Measurements from ENCODE around the gene TMEM79.

The TMEM79 gene

DNA sequence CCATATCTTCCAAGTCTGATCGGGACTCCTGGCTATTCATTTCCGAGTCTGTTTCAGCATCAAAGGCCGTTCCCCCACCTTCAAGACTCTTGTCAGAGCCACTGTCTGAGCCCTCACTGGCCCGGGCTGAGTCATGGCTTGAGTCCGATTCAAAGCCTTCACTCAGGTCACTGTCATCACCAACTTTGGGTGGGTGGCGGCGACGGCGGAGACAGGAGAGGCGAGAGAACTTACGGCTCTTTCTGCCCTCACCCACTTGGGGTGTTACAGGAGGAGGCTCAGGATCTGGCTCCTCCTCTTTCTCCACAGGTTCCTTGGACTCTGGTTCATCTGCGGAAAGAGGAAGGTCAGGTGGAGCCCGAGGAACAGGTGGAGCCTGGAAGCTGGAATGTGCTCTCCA is 18.1 kb upstream of the TMEM79 start:
- DNase-seq, result no peak

DNA sequence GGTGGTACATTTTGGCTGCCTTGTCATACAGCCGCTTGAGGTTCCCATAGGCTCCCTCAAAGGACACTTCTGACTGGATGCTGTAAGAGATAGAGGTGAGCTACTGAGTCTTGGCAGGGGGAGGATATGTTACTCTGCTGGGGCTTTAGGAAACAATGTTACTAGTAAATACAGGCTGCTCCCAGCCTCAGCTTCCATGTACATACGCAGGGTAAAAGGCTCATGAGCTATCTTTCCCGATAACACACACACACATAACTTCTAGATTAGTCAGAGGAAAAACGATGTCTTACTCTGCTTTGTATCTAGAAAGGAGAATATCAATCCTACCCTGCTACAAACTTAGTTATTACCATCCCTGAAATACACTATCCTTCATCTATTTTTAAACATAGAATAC is 15.8 kb upstream of the TMEM79 start:
- no peak for DNase-seq

DNA sequence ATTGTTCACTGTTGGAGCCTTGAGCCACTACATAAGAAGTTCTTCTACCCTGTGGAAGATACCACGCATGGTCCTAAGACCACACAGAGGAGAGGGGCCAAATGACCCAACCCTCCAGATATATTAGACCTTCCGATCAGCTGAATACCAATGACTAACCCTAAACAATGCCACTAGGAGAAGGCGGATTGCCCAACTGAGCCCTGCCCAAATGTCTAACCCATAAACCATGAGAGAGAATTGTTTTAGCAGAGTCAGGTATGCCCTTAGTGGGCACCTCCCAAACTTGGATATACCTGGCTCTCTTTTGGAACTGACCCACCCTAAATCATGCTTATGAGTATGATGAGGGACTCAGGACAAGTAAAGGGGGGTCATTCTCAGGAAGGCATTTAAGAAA is 13.8 kb upstream of the TMEM79 start:
- DNase-seq, result no peak

DNA sequence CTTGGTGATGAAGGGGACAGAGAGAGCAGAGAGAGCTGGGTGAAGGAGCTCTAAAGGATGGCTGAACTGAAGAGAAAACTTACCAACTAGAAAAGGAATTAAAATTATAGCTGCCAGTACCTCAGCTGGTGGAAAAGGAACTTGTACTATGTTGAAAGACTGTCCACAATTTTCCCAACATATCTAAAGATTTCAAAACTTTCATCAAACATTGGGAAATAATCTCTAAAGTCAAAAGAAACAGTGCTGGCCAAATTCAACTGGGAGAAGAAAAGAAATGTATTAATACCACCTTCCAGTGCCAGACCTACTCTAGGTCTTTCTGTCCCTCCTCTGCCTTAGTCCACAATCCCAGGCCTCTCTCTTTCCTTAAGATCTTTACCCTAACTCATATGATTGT is 7.6 kb upstream of the TMEM79 start:
- no peak for DNase-seq

DNA sequence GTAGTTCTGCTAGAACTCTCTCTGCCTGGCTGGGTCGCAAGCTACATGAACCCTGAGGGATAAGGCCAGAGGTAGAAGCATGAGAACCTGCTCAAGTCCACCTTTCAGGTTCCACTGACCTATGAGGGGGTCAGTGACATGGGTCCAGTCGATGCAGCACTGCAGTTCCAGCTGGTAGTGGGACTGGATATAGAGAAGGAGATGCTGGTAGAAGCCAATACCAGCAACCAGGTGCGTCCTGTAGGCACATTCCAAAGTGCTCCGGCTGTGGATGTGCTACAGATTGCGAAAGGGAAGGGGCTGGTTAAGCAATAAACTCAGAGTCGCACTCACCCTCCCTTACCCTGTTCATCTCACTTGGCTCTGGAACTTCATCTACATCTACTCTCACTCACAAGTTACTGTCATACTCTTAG is 7.2 kb upstream of the TMEM79 start:
- no peak for DNase-seq

DNA sequence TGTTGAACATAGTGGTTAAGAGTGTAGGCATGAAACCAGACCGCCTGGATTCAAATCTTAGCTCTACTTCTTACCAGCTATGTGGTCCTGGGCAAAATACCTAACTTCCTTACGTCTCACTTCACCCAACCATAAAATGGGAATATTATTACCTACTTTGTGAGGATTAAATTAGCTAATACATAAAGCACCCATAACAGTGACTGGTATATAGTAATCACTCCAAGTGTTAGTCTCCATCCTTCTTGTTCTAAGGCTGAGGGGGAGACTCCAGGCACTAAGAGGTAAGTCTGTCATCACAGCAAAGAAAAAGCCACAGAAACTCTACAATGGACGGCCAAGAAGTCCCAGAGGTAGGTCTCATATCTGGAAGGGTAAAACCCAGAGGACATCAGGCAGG is 4.3 kb upstream of the TMEM79 start:
- no peak for DNase-seq

DNA sequence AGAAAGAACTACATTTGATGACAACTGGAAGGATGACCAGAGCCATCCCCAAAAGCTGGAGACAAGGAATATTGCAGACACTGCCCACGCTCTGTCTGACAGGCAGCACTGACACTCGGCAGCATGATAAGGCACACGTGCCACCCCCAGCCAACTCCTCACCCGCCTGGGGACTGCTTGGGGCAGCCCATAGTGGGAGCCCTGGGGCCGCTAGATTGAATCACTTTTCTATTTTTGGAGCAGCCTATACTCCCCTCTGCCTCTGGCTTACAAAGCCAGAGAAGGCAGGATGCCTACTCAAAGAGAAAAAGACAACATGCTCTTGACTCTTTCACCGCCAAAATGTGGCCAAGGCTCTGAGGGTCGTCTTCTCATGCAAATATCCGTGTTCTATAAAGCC is 2.8 kb upstream of the TMEM79 start:
- DNase-seq, result peak; percentile 23

DNA sequence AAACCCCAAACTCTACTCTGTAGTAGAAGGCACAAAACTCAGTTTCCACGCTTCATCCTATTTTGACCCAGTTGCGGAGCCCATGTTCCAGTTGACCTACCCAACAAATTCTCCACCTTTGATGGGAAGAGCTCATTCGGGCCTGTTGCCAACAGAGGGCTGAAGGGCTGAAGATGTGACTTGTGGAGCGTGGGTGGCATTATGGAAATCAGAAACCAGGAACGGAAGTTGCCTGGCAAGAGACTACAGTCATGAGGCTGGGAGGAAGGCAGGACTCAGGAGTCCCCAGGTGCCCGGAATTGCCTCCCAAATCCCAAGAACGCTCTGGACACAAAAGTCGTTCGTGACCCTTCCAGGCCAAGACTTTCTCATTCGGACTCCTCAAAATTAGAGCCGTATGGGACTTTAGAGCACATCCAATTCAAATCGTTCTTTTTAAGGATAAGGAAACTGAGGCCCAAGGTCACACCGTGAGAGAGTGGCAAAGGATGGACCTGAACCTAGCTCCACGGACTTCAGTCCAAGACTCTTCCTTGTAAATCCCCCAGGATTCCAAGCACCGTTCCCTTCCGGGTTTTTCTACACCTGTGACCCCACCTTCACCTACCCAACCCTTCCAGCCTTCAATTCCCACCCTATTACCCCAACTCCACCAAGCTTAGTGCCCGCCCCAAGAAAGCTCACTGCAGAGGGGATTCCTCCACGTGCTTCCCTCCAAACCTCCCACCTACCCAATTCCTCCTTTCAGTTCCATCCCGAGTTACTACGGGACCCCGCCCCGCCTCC is 2.2 kb upstream of the TMEM79 start:
- peak; percentile 6 for DNase-seq

DNA sequence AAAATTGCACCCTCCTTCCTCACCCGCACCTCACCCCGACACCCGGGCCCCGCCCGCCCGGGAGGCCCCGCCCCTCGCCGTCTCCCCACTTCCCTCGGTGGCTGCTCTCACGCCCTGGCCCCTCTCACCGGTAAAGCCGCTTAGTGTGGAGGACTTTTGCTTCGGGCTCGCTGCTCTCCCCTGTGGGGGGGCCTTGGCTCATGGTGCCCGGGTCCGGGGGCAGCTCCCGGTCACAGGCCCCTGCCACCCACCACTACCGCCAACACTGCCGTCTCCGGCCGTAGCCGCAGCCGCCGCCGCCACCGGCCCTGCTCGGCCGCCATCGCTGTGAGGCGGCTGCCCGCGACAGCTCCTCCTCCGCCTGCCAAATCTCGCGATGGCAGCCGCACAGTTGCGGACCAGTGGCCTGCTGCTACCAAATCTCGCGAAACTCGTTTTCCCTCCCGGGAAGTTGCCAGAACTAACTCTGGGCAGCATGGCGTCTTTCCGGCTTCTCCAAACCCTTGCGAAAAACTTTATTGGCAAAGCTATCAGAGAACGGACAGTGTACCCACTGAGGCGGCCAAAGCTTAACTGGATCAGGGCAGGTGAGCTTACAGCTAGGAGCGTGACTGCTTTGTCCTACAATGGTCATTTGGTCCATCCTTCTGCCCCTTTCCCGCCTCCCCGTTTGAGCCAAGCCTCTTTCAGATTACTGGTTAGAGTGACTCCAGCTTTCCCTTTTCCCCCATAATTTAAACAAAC is 1.5 kb upstream of the TMEM79 start, which contains the start of gene SMG5:
Gene SMG5, minus strand, starts transcription at position 347 of the 744 bp plus-strand sequence. Its CDS starts 145 bp downstream, at position 202.
- peak; percentile 98 for DNase-seq

DNA sequence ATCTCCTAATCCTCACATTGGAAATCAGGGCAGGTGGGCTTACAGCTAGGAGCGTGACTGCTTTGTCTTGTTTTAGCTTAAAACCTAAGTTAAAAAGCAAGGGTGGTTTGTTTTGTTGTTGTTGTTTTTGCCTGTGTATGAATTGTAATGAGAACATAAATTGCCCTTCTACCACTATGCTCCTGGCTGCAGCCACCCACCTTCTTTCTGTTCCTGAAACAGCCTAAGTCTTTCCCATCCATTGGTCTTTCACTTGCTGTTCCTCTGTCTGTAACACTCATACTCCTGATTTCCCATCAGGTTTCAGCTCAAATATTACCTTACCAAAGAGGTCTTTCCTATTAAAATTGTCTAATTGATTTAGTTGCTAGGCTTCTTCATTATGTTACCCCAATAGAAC is 604 bp upstream of the TMEM79 start:
- no peak for DNase-seq

DNA sequence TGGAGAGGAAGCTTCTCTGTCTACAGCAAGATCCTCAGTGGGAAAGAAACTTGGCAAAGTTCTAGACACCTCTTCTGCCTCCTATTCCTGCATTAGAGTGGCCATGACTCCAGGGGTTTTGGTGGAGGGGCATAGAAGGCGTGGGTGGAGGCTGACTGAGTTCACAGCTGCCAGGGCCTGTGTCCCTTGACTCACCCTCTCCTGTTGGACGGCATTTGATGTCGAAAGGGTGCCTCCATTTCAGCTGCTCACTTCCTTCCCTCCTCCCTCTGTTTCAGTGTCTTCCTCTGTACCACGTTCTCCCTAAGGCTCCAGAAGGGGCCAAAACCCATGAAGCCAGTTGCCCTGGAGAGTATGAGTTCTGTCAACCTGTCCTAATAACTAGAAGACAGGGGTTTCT is 632 bp downstream of the TMEM79 start:
- DNase-seq, result no peak

DNA sequence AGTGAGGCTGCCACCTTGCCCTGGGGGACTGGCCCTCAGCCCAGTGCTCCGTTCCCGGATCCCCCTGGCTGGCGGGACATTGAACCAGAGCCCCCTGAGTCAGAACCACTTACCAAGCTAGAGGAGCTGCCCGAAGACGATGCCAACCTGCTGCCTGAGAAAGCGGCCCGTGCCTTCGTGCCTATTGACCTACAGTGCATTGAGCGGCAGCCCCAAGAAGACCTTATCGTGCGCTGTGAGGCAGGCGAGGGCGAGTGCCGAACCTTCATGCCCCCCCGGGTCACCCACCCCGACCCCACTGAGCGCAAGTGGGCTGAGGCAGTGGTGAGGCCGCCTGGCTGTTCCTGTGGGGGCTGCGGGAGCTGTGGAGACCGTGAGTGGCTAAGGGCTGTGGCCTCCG is 1.3 kb downstream of the TMEM79 start:
- no peak for DNase-seq

DNA sequence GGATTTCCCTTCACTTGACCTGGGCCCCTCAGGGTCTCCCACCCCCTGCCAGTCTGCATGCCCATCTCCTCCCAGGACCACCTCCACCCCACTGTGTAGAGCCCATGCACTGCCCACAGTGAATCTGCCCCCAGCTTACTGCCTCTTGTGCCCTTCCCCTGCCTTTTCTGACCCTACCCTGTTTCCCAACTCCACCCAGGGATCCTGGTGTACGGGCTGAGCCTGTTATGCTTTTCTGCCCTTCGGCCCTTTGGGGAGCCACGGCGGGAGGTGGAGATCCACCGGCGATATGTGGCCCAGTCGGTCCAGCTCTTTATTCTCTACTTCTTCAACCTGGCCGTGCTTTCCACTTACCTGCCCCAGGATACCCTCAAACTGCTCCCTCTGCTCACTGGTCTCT is 1.9 kb downstream of the TMEM79 start:
- no peak for DNase-seq

DNA sequence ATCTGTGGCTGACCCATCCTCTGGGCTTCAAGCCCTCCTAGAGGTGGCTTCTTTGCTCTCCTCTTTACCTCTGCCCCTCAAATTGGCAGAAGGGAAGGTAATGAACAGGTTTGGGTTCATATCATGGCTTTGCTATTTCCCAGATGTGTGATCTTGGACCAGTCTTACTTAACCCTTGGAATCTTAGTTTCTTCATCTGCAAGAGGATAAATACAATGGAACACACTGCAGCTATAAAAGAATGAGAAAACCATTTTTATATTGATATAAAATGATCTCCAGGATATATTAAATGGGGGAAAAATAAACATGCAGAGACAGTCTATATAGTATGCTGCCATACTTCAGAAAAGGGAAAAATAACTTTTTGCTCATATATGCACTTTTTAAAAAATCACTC is 5.7 kb downstream of the TMEM79 start:
- DNase-seq, result no peak

DNA sequence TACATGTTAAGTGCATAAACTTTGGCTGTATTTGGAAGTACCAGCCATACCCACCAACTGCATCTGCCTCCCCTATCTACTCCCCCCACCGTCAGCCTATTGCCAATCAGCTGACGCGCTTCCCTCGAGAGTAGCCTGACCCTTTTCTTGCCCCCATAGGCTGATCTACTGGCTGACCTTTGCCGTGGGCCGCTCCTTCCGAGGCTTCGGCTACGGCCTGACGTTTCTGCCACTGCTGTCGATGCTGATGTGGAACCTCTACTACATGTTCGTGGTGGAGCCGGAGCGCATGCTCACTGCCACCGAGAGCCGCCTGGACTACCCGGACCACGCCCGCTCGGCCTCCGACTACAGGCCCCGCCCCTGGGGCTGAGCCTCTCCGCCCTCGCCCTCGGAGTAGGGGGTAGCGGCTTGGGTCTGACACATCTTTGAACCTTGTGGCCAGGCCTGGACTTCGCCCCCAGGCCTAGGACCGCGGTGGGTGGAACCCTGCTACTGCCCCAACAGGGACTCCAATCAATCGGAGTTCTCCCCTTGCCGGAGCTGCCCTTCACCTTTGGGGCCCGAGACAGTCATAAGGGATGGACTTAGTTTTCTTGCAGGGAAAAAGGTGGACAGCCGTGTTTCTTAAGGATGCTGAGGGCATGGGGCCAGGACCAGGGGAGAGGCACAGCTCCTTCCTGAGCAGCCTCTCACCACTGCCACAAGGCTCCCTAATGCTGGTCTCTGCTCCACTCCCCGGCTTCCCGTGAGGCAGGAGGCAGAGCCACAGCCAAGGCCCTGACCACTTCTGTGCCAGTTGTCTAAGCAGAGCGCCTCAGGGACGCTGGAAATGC is 7.3 kb downstream of the TMEM79 start:
- DNase-seq, result peak; percentile 23

DNA sequence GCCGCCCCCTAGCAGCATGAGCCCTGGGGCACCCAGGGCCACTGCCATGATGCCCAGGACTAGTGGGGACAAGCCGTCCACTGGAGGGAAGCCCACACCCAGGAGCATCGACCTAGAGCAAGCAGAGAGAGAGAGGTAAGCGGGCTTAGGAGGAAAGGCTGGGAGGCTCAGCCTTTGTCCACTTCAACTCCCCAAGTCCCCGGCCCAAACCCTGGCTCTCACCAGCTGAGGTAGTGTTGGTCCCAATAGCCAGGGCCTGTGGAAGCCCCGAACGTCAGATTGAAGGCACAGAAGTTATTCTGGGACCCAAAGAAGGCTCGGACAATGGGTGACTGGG is 8.9 kb downstream of the TMEM79 start:
- no peak for DNase-seq

DNA sequence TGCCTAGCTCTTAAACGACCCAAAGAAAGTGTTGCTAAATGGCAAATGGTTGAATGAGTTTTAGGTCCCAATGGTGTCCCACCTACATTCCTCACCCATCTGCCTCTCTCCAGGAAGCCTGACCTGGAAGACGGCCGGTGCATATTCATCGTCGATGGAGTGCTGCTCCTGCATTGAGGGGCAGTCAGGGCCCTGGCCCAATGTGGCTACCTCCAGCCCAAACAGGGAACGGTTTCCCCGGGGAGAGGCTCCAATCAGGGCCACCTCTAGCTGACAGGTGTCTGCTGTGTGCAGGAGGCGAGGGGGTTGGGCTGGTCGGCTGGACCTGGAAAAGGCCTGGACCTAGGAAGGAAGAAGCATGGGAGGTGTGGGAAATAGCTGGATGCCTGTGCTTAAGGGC is 9.8 kb downstream of the TMEM79 start:
- no peak for DNase-seq

DNA sequence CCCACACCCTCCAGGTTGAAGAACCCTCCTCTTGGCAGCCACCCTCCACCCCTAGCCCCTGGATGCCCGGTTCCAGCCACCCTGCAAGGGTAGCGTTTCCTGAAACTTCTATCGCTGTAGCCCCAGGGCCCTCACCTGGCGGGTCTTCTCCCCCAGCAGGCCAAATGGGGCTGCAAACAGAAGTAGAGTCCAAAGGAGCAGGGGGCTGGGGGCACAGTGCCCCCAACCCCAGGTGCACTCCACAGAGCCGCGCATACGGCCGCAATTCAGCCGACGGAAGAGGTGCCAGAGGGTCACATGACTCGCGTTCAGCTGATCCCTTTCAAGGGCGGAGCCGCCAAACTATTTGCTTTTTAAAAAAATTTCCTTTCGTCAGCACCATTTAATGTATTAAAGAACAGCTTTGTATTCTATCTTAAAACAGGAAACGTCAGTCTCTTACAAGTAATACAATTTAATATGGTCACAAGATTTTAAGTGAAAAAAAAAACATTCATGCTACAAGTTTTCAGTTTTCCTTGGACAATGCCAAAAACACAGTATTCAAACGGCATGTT is 11.3 kb downstream of the TMEM79 start, which contains the start of gene GLMP:
Gene GLMP, minus strand, starts transcription at position 289 of the 557 bp plus-strand sequence. Its CDS starts 34 bp downstream, at position 255.
- peak; percentile 64 for DNase-seq

DNA sequence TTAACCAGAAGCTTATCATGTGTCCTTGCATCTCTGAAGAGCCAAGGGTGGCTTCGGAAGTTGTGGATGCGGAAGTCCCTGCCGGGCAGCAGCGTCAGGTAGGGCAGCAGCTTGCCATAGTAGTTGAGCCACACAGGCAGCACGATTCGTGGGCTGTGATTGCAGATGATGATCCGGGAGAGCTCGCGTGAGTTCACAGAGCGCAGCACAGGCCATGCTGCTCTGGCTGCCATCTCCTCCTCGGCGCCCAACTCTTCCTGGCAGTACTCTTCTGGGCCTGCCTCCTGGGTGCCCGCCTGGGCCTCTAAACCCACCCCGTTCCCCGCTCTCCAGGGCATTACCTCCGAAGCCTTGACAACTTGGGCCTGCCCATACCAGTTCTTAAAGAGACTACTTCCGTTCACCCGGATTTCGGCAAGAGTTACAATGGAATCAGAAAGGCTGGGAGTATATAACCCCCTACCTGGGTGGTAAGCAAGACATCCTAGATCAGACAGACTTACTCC is 14.8 kb downstream of the TMEM79 start, which contains the start of gene VHLL:
Gene VHLL, minus strand, starts transcription at position 456 of the 506 bp plus-strand sequence. Its CDS starts 118 bp downstream, at position 338.
- DNase-seq, result no peak

DNA sequence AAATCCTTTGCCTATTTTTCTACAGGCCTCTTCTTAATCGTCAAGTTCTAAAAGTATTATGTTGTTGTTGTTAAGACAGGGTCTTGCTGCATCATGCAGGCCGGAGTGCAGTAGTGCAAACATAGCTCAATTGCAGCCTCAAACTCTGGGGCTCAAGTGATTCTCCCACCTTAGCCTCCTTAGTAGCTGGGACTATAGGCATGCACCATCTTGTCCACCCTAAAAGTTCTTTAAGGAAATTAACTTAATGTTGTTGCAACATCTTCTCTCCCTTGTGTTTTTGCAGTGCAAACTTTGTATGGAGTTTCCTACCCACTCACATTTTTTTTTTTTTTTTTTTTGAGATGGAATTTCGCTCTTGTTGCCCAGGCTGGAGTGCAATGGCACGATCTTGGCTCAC is 19.1 kb downstream of the TMEM79 start:
- no peak for DNase-seq

DNA sequence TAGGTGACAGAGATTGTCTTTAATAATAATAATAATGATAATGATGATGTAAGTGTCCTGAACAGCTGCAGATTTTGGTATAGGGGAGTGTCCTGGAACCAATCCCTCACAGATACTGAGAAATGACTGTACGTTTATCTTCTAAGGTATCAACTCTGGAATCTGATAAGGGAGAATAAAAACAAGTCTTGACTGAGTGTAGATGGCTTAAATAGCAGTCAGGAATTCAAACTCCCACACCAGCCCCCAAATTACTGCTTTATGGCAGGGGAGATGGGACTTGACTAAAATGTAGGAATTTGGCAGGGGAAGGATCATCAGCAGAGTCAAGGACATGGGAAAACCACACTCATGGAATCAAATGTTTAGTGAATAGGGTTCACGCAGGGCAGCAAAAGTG is 21.1 kb downstream of the TMEM79 start:
- no peak for DNase-seq

DNA sequence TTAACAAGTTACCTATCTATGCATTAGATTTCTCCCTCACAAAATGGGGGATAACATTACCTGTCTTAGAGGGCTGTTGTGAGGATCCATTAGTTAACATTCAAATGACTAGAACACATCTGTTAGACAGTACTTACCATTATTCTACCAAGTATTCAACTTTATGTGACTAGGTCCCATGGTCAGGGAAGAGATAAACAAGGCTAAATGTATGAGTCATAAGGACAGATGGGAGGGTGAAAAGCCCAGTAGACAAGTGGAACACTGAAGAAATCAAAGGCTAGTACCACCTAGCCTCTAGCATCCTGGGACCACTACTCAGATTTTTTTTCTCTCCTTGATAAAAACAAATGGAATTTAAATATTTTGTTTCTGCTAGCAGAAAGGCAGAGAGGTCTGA is 24.0 kb downstream of the TMEM79 start:
- no peak for DNase-seq

DNA sequence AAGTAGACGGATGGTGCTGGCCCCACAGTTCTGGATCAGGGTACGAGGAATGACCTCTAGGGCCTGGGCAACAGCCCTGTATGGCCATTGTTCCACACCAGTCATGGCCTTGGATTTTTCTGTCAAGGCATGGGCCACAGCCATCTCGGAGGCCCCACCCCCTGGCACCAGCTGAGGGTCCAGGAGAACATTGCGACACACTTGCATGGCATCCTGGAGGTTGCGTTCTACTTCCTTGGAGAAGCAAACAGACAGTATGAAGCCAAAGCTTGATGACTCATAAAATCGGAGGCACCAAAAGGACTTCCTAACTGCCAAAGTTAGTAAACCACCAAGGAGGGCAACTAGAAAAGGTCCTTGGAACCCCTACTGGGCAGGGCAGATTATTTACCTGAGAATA is 26.8 kb downstream of the TMEM79 start:
- no peak for DNase-seq

Data from CD4-positive, alpha-beta T cell treated with Interleukin-21 for 1 hour (primary cell).